ENCODE data around the gene OSM.

The OSM gene

GRCh38 chr22:30263883-30264282 is 2.8 kb downstream of the OSM start:
- no peak for DNase-seq (ENCODE audit: low read depth in 2 of 2)

GRCh38 chr22:30262917-30263741 is 3.5 kb downstream of the OSM start:
- peak; percentile 56 to 82 for DNase-seq (ENCODE audit: low read depth in 2 of 2)

- no peak for DNase-seq (ENCODE audit: low read depth in 2 of 2)
These were observed 4.5 kb downstream of the OSM start for GRCh38 chr22:30262112-30262511.

GRCh38 chr22:30261134-30261533 is 5.5 kb downstream of the OSM start:
- no peak for DNase-seq (ENCODE audit: low read depth in 2 of 2)

- no peak for DNase-seq (ENCODE audit: low read depth in 2 of 2)
These were observed 6.0 kb downstream of the OSM start for GRCh38 chr22:30260682-30261081.

GRCh38 chr22:30260276-30260675 is 6.4 kb downstream of the OSM start:
- DNase-seq (ENCODE audit: low read depth in 2 of 2), result no peak

- DNase-seq (ENCODE audit: low read depth in 2 of 2), result no peak
These were observed 12.3 kb downstream of the OSM start for GRCh38 chr22:30254314-30254713.

GRCh38 chr22:30253205-30253852 is 13.3 kb downstream of the OSM start:
- DNase-seq (ENCODE audit: low read depth in 2 of 2), result no peak

GRCh38 chr22:30252411-30253204 is 14.0 kb downstream of the OSM start:
- DNase-seq (ENCODE audit: low read depth in 2 of 2), result no peak

GRCh38 chr22:30251711-30252110 is 14.9 kb downstream of the OSM start:
- DNase-seq (ENCODE audit: low read depth in 2 of 2), result no peak

GRCh38 chr22:30250661-30251267 is 15.9 kb downstream of the OSM start:
- no peak for DNase-seq (ENCODE audit: low read depth in 2 of 2)

- no peak for DNase-seq (ENCODE audit: low read depth in 2 of 2)
These were observed 16.5 kb downstream of the OSM start for GRCh38 chr22:30250039-30250565.

- DNase-seq (ENCODE audit: low read depth in 2 of 2), result no peak
These were observed 17.3 kb downstream of the OSM start for GRCh38 chr22:30249049-30250038.

- DNase-seq (ENCODE audit: low read depth in 2 of 2), result no peak
These were observed 18.2 kb downstream of the OSM start for GRCh38 chr22:30248484-30248883.

- no peak for DNase-seq (ENCODE audit: low read depth in 2 of 2)
These were observed 18.7 kb downstream of the OSM start for GRCh38 chr22:30247974-30248373.

- DNase-seq (ENCODE audit: low read depth in 2 of 2), result no peak
These were observed 19.1 kb downstream of the OSM start for GRCh38 chr22:30247561-30247960.

- no peak for DNase-seq (ENCODE audit: low read depth in 2 of 2)
These were observed 19.8 kb downstream of the OSM start for GRCh38 chr22:30246814-30247376.

- DNase-seq (ENCODE audit: low read depth in 2 of 2), result no peak
These were observed 20.5 kb downstream of the OSM start, which contains the start of gene LIF for GRCh38 chr22:30245985-30246813. Gene LIF, minus strand, starts transcription at chr22:30246759. Its CDS starts 64 bp downstream, at chr22:30246695.

Data from stimulated activated CD4-positive, alpha-beta T cell treated with anti-CD3 and anti-CD28 coated beads, Interleukin-1b, Interleukin-23, amount 100 ng/mL, for 1 hour (primary cell).